Neural progenitor cell (in vitro differentiated cells): ENCODE results near the gene HPSE2.

Experiments used
- CTCF ChIP-seq: fragments of 200-600 bp; sonication (generic); IDR thresholded peaks from 2 replicates; pipeline ENCODE4 v1.5.1; 2017; ENCODE audit warnings: antibody characterized with exemption, mild to moderate bottlenecking
- EZH2 ChIP-seq: fragments of 200-600 bp; sonication (generic); IDR thresholded peaks from 2 replicates; pipeline ENCODE4 v1.6.1; 2017; ENCODE audit warnings: antibody characterized with exemption, mild to moderate bottlenecking, moderate library complexity

GRCh38 chr10:98997596-98997995 lies 238.1 kb downstream of the HPSE2 start:
- TF ChIP-seq CTCF: no peak
- no peak for TF ChIP-seq EZH2
